GM08714 (cell line): ENCODE results near the gene NR3C1.
A peak's percentile ranks its signal among the peaks of the same experiment; 100 is the strongest.
"Not testable (repeated sequence)": the region's sequence is repeated elsewhere in the genome, so short reads cannot be mapped to it uniquely, and the experiment has no call there.

Experiments
- H3K4me3 ChIP-seq: fragments of 200-500 bp; sonication (Bioruptor generic); 2 replicates; pipeline ENCODE4 v1.5.1; 2014; ENCODE audit warnings: mild to moderate bottlenecking, low read length, inconsistent platforms
- ZNF274 ChIP-seq: IDR thresholded peaks from 2 replicates; pipeline ENCODE4 v1.6.1; 2012; ENCODE audit warnings: mild to moderate bottlenecking, low read depth, low read length

Gene NR3C1

DNA sequence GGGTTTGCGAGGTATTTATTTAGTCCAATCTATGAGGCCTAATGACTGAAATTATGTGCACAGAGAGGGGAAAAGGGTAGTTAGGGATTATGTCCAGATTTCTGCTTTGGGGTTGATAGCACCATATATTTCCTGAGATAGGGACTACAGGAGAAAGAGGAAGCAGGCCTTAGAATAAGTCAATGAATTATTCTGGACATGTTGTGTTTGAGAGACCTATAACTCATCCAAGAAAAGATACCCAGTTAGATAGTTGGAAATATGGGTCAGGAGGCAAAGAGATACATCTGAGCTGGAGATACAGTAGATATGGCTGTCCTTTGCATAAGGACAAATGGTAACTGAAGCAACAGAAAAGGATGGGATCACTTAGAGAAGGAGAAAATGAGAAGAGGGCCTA lies 53.1 kb downstream of the NR3C1 start:
- no peak overlapping the region for H3K4me3 ChIP-seq
- TF ChIP-seq ZNF274, result no peak

DNA sequence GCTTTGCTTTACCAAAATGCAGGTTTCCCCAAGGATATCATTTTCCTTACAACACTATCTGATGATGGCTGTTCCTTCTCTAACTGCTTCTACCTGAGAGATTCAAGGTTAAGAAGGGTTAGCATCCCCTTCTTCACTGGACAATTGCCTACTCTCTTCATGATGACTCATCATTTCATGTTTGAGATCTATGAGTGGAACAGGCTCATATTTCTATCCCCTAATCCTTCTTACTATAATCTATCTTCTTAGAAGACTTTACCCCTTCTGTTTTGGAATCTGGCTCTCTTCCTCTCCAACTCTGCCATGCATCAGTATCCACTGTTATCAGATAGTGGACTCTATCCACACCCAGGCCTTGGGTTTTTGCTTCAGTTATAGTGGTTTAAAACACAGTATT lies 54.3 kb downstream of the NR3C1 start:
- no peak for TF ChIP-seq ZNF274
- no peak overlapping the region for H3K4me3 ChIP-seq

DNA sequence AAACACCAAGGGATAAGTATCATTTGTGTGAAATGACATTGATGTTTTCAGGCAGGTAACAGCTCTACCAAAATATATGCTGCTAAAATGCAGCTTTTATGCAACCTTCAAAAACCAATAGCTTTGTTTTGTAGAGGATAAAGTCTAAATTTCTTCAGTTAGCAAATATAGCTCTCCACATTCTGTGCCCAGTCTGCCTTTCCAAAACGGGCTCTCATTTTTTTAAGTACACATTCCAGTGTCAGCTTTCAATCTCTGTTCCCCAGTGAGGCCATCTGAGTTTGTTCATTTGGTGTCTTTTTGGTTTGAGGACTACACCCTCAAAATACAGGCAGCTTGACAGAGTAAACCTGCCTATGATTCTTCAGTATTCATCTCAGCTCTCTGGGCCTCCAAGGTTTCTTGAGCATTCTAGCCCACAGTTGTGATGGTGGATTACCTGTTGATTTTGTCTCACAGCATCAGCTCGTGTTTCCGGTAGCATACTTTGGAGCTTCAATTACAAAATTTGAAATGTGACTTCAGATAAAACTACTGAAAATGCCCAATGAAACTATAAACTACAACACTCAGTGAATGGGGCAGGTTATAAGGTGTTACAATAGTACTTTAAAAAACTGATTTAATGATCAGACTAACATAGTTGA lies 55.7 kb downstream of the NR3C1 start:
- TF ChIP-seq ZNF274, result no peak
- no peak overlapping the region for H3K4me3 ChIP-seq

DNA sequence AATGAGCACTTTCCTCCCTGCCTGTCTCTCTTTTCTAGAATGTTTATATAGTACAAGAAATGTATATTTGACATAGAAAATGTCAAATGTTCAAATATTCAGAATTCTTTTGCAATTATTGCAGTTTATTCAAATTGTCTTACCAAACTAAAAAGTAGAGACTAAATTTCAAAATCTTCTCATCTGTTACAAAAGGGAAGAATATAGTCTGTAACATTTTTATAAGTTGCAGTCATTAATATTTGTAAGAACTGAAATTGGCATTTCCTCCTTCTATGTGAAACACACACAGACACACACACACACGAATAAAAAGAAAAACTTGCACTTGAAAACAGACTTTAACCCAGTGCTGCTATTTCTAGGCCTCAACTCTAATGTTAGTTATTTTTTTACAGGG lies 56.4 kb downstream of the NR3C1 start:
- H3K4me3 ChIP-seq, result no peak overlapping the region
- no peak for TF ChIP-seq ZNF274

GRCh38 chr5:143345671-143346440 lies 57.6 kb downstream of the NR3C1 start:
- TF ChIP-seq ZNF274, result no peak
- peak overlapping the region; percentile 22; the same call in 1 of the 2 replicates for H3K4me3 ChIP-seq

- H3K4me3 ChIP-seq, result no peak overlapping the region
- TF ChIP-seq ZNF274, result no peak
Observed at GRCh38 chr5:143343042-143343441, 60.4 kb downstream of the NR3C1 start.

GRCh38 chr5:143342607-143343006 lies 60.9 kb downstream of the NR3C1 start:
- no peak for TF ChIP-seq ZNF274
- H3K4me3 ChIP-seq, result no peak overlapping the region

GRCh38 chr5:143341807-143342570 lies 61.5 kb downstream of the NR3C1 start:
- H3K4me3 ChIP-seq, result no peak overlapping the region
- TF ChIP-seq ZNF274, result no peak

GRCh38 chr5:143340891-143341685 lies 62.4 kb downstream of the NR3C1 start:
- no peak for TF ChIP-seq ZNF274
- H3K4me3 ChIP-seq, result no peak overlapping the region

GRCh38 chr5:143338658-143339366 lies 64.7 kb downstream of the NR3C1 start:
- H3K4me3 ChIP-seq, result no peak overlapping the region
- TF ChIP-seq ZNF274, result no peak

DNA sequence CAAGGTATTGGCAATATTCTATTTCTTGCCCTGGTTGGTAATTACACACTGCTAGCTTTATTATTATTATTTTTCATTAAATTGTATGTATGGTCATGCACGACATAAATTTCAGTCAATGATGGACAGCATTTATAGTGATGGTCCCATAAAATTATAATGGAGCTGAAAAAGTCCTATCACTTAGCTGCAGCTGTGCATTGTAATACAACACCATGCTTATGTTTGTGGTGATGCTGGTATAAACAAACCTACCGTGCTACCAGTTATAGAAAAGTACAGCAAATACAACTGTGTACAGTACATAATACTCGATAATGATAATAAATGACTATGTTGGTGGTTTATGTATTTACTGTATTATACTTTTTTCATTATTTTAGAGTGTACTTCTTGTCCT lies 65.5 kb downstream of the NR3C1 start:
- no peak for TF ChIP-seq ZNF274
- H3K4me3 ChIP-seq, result no peak overlapping the region

GRCh38 chr5:143336485-143336884 lies 67.0 kb downstream of the NR3C1 start:
- H3K4me3 ChIP-seq, result no peak overlapping the region
- no peak for TF ChIP-seq ZNF274

- TF ChIP-seq ZNF274, result no peak
- no peak overlapping the region for H3K4me3 ChIP-seq
Observed at GRCh38 chr5:143334903-143335302, 68.6 kb downstream of the NR3C1 start.

GRCh38 chr5:143334380-143334779 lies 69.1 kb downstream of the NR3C1 start:
- H3K4me3 ChIP-seq, result not testable (repeated sequence)
